Ecto neural progenitor cell (in vitro differentiated cells): ENCODE measurements around the gene ZNF155.
"Not testable (repeated sequence)": the region's sequence is repeated elsewhere in the genome, so short reads cannot be mapped to it uniquely, and the experiment has no call there.

Experiments used
- DNase-seq: peaks from one replicate; pipeline ENCODE4 v3.0.0-alpha.2; 2018; ENCODE audit warnings: low spot score

ZNF155 gene

DNA sequence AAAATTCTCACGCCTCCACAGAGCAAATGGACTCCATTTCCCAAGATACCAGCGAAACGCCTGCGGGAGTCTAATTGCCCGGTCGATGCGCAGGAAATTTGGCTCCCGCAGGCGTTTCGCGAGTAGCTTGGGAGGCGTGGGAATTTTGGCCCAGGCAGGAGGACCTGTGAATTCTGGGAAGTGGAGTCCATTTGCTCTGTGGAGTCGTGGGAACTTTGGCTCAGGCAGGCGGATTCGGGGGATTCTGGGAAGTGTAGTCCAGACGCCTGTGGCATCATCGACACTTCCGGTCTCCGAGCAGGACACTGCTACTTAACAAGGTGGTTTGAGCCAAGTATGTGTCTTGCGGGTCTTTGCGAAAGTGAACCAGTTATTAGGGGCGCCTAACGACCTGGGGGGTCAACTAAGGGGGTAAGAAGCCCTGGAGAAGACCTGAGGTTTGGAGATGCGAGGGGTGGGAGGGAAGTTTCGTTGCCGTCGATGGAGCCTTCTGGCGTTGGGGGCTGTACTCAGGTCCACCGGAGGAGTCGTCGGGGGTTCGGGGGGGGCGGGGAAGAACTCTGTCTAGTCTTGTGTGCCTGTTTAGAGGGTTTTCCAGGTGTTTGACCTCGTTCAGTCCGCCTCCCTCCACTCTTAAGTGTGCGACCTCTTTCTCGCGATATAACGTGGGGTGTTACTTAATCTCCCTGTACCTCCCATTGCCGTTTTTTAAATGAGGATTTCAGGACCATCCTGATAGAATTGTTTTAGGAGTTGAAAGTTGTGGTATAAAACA, at the start of gene ZNF155:
ZNF155 (plus strand) TSS at position 277 of the 775 bp plus-strand sequence. CDS start 4,356 bp downstream, outside the sequence.
- peak; percentile 89 for DNase-seq

- peak; percentile 88 for DNase-seq
Observed at GRCh38 chr19:43934985-43935708, 48.8 kb upstream of the ZNF155 start, which contains the start of gene ZNF45. Gene ZNF45, minus strand, starts transcription at chr19:43935282. Its CDS starts 13,097 bp downstream, at chr19:43922185.

GRCh38 chr19:43936188-43936587, 47.8 kb upstream of the ZNF155 start:
- DNase-seq, result no peak

DNA sequence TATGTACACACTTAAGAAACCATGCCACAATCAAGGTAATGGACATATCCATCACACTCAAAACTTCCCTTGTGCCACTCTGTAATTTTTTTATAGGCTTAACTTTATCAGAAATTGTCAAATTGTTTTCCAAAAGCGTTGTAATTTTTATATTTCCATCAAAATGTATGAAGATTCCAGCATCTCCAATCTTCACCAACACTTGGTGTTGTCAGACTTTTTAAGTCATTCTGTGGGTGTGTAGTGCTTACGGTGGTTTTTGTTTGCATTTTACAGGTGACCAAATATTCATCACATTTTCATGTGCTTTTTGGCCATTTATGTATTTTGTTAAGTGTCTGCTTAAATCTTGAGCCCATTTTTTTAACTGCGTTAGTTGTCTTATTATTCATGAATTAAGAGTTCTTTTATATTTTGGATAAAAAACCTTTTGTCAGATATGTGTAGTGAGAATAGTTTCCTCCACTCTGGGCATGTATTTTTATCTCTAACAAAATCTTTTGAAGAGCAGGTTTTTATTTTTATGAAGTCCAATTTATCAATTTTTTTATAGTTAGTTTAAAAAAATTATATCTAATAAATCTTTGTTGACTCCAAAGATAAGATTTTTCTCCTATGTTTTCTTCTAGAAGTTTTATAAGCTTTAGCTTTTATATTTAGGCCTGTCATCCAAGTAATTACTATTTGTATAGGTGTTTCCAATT, 44.3 kb upstream of the ZNF155 start:
- no peak for DNase-seq

- no peak for DNase-seq
Observed at GRCh38 chr19:43940719-43941118, 43.3 kb upstream of the ZNF155 start.

GRCh38 chr19:43941209-43941608, 42.8 kb upstream of the ZNF155 start:
- DNase-seq, result no peak

- not testable (repeated sequence) for DNase-seq
Observed at GRCh38 chr19:43947412-43947811, 36.6 kb upstream of the ZNF155 start.

DNA sequence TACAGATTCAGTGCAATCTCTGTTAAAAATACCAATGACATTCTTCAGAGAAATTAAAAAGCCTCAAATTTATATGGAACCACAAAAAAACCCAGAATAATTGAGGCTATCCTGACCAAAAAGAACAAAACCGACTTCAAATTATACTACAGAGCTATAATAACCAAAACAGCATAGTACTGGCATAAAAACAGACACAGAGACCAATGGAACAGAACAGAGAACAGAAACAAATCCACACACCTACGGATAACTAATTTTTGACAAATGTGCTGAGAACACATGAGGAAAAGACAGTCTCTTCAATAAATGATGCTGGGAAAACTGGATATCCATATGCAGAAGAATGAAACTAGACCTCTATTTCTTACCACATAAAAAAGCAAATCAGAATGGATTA, 34.2 kb upstream of the ZNF155 start:
- not testable (repeated sequence) for DNase-seq

DNA sequence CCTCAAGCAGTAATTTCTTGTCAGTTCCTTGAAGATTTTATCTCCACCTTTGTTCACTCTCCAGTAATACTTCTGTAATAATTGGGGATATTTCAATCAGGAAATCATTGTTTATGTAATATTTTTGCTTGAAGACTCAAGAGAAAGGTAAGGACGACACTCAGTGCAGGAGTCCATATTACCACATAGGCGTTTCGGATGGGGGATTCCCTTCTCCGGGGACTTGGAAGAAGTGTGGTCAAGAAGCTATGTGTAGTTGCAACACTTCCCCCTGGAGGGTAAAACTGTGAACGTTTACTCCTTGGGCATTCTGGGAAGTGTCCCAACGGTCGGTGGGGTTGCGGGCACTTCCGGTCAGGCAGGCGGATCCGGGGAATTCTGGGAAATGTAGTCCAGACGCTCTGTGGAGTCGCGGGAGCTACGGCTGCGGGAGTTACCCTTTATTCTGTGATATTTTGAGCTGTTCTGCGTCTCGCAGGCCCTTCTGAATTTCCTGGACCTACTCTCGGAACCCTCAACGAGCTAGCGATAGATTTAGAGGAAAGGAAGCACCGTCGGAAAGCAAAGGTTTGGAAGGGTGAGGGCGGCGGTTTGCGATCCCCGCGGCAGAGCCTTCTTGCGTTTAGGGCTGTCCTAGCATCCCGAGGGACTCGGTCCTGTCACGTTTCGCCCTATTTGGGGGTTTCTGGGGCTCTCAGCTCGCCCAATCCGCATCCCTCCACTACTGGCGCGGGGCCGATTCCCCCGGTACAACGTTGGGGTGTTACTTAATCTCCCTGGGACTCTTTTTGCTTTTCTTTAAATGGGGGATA, 32.9 kb upstream of the ZNF155 start, which contains the start of gene ZNF221:
ZNF221 (plus strand) TSS at position 395 of the 812 bp plus-strand sequence. CDS start 11,499 bp downstream, outside the sequence.
- peak; percentile 91 for DNase-seq

GRCh38 chr19:43956827-43957226, 27.2 kb upstream of the ZNF155 start:
- DNase-seq, result no peak

DNA sequence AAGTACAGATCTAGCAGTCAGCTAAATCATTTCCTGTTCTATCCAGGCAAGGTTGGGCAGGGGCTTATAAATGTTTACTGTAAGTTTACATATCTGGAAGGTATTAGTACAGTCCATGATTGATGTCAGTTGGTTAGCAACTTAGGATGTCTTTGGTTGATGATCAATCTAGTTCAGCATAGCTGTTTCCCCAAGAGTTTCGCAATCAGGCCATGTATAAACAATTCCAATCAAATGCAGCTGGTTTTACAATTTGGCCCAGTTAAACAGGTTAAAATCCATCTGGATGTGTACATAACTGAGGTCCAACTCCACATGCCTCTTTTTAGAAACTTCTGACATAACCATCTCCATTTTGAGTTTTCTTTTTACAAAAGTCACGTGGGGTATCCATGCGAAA, 26.1 kb upstream of the ZNF155 start:
- DNase-seq, result no peak

- DNase-seq, result no peak
Observed at GRCh38 chr19:43960411-43960810, 23.6 kb upstream of the ZNF155 start.

GRCh38 chr19:43966079-43966694, 17.8 kb upstream of the ZNF155 start:
- DNase-seq, result no peak

GRCh38 chr19:43976732-43977131, 7.3 kb upstream of the ZNF155 start:
- no peak for DNase-seq

DNA sequence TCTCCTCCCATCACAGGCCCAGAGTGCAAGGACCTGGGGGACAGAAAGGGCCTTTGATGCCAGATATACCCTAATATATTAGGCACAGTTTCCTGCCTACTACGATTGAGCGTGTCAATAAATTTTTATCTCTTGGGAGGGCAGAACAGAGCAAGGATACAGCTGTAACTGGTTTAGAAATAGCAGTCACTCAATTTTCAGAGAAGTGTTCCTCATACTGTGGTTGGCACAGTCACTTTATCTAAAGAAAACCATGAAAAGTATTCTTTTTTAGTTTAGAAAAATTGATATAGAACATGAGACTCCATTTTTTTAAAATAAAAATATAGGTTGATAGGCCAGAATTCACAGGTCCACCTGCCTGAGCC, 460 bp upstream of the ZNF155 start:
- no peak for DNase-seq

DNA sequence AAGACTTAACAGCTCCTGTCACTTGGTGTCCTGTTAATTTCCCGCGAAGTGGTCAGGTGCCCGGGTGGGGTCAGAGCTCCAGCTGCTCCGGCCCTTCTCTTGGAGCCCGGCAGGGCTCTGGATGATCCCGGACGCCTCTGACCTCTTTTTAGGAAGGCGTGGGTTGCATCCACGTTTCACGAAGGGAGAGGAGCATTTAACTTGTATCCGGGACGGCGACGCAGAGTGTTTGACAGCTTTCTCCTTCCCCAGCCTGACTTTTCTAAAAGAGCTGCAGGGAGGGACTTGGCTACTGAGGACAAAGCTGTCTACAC, 656 bp downstream of the ZNF155 start:
- DNase-seq, result peak; percentile 43

- DNase-seq, result no peak
Observed at GRCh38 chr19:43997631-43998290, 13.8 kb downstream of the ZNF155 start.

GRCh38 chr19:44002212-44002565, 18.2 kb downstream of the ZNF155 start:
- DNase-seq, result no peak

DNA sequence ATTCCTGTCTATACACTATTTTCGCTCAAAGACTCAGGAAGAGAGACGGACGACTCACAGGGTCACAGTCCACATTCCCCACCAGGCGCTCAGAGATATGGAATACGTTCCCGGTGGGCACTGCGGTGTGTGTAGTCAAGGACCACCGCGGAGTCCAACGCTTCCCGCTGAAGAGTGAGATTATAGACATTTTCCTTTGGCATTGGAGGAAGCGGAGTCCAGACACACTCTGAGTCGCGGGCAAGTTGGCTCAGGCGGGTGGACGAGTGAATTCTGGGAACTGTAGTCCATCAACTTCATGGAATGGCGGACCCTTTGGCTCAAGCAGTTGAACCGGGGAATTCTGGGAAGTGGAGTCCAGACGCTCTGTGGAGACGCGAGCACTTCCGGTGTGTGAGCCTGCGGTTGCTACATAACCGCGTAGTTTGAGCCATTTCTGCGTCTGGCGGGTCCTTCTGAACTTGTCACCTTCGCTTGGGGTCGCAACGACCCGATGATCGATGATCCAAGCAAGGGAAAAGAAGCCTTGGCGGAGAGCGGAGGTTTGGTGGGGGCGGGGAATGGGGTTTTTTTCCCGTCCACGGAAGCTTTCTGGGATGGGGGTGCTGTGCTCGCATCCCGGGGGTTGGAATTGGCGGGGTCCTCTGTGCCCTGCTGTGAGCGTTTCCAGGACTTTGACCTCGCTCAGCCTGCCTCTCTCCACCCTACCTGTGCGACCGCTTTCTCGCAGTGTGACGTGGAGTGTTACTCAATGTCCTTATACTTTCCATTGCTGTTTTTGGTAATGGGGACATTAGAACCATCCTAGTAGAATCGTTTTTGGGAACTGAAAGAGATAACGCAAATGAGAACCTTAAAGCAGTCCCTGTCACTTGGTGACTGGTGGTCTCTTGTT, 18.8 kb downstream of the ZNF155 start, which contains the start of gene ZNF230:
ZNF230 (plus strand) TSS at position 392 of the 895 bp plus-strand sequence. CDS start 4,122 bp downstream, outside the sequence.
- DNase-seq, result peak; percentile 89
